ENCODE measurements around the gene NLN.
"Not testable (repeated sequence)": the region's sequence is repeated elsewhere in the genome, so short reads cannot be mapped to it uniquely, and the experiment has no call there.

Gene NLN

DNA sequence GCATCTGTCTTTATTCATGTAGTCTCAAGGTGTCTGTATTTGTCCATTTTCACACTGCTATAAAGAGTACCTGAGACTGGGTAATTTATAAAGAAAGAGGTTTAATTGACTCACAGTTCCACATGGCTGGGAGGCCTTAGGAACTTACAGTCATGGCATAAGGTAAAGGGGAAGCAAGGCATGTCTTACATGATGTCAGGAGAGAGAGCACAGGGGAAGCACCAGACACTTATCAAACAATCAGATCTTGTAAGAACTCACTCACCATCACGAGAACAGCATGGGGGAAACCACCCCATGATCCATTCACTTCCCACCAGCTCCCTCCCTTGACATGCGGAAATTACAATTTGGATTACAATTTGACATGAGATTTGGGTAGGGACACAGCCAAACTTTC, 44.2 kb downstream of the NLN start:
- no peak overlapping the region for H3K27ac ChIP-seq

DNA sequence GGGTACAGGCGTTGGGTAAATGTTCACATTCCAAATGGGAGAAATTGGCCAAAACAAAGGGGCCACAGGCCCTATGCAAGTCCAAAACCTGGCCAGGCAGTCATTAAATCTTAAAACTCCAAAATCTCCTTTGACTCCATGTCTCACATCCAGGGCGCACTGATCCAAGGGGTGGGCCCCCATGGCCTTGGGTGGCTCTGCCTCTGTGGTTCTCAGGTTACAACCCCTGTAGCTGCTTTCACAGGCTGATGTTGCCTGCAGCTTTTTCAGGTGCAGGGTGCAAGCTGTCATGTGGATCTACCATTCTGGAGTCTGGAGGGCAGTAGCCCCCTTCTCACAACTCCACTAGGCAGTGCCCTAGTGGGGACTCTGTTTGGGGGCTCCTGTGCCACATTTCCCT, 44.8 kb downstream of the NLN start:
- TF ChIP-seq, protein P1, sequence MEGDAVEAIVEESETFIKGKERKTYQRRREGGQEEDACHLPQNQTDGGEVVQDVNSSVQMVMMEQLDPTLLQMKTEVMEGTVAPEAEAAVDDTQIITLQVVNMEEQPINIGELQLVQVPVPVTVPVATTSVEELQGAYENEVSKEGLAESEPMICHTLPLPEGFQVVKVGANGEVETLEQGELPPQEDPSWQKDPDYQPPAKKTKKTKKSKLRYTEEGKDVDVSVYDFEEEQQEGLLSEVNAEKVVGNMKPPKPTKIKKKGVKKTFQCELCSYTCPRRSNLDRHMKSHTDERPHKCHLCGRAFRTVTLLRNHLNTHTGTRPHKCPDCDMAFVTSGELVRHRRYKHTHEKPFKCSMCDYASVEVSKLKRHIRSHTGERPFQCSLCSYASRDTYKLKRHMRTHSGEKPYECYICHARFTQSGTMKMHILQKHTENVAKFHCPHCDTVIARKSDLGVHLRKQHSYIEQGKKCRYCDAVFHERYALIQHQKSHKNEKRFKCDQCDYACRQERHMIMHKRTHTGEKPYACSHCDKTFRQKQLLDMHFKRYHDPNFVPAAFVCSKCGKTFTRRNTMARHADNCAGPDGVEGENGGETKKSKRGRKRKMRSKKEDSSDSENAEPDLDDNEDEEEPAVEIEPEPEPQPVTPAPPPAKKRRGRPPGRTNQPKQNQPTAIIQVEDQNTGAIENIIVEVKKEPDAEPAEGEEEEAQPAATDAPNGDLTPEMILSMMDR (conservative IDR thresholded peaks at IDR 0.05) = no peak
- no peak for TF ChIP-seq ZFX (IDR thresholded peaks at IDR 0.05)
- no peak overlapping the region for H3K27ac ChIP-seq

More for the DNA sequence above, 44.2 kb downstream of the NLN start:
- TF ChIP-seq ZFX (IDR thresholded peaks at IDR 0.05) = no peak
- TF ChIP-seq, protein P1 (conservative IDR thresholded peaks at IDR 0.05) = no peak

- no peak for TF ChIP-seq ZFX (IDR thresholded peaks at IDR 0.05)
- TF ChIP-seq, protein P1 (conservative IDR thresholded peaks at IDR 0.05) = no peak
- no peak overlapping the region for H3K27ac ChIP-seq
These were observed 45.6 kb downstream of the NLN start for GRCh38 chr5:65767565-65767964.

- no peak overlapping the region for H3K27ac ChIP-seq
- TF ChIP-seq ZFX (IDR thresholded peaks at IDR 0.05) = no peak
- TF ChIP-seq, protein P1 (conservative IDR thresholded peaks at IDR 0.05) = no peak
These were observed 46.8 kb downstream of the NLN start for GRCh38 chr5:65768723-65769346.

GRCh38 chr5:65769539-65769938, 47.5 kb downstream of the NLN start:
- TF ChIP-seq, protein P1 (conservative IDR thresholded peaks at IDR 0.05) = no peak
- TF ChIP-seq ZFX (IDR thresholded peaks at IDR 0.05) = no peak
- H3K27ac ChIP-seq = no peak overlapping the region

DNA sequence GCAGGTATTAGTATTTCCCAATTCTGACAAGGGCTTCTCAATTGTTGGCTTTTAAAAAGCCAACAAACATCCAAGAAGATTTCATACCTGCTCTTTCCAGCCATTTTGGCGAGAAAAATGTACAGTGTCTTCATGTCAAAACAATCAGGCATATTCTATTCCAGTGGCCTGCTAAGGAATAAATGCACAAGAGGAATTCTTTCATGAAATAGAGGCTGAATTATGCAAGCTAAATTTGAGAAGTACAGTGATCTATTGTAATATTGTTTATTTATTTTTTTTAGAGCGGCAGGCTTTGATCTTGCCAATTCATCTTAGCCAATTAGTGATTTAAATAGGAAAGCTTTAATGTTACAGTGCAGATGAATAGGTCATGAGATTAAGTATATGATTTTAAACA, 49.3 kb downstream of the NLN start:
- H3K27ac ChIP-seq = no peak overlapping the region
- no peak for TF ChIP-seq ZFX (IDR thresholded peaks at IDR 0.05)
- TF ChIP-seq, protein P1 (conservative IDR thresholded peaks at IDR 0.05) = no peak

DNA sequence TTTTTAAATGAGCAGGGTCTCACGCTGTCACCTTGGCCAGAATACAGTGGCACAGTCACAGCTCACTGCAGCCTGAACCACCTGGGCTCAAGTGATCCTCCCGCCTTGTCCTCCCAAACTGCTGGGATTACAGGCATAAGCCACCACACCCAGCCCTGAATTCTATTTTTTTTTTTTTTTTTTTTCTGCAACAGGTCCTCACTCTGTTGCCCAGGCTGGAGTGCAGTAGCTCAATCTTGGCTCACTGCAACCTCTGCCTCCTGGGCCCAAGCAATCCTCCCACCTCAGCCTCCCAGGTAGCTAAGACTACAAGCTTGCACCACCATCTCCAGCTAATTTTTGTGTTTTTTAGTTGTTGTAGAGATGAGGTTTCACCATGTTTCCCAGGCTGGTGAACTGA, 51.0 kb downstream of the NLN start:
- H3K27ac ChIP-seq = not testable (repeated sequence)

DNA sequence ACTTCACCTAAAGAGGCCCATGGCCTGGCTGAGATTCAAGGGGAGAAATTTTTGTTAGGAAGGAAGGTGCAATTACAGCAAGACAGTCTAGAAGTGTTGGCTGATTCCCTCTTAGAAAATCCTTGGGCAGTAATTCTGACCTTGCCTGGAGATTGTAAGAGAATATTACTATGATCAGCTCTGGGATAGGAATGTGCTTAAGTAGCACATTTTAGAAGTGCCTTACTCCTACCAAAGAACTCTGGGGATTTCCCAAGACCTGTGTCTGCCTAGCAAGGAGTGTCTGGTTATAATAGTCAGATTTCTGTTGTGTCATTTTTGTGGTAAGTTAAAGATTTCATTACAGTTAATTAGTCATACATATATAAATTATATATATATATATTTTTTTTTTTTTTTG, 52.3 kb downstream of the NLN start:
- no peak overlapping the region for H3K27ac ChIP-seq

More for the DNA sequence above, 52.3 kb downstream of the NLN start:
- TF ChIP-seq, protein P1 (conservative IDR thresholded peaks at IDR 0.05) = no peak
- TF ChIP-seq ZFX (IDR thresholded peaks at IDR 0.05) = no peak
